PC-9 (cell line): ENCODE measurements around the gene CGB5.

ENCODE experiments used
- CTCF ChIP-seq: fragments of 200-600 bp; sonication (generic); conservative IDR thresholded peaks from 2 replicates; pipeline ENCODE4 v1.6.1; 2017; ENCODE audit warnings: mixed run types, antibody characterized with exemption, mild to moderate bottlenecking, moderate library complexity
- EZH2 ChIP-seq: fragments of 200-600 bp; sonication (generic); IDR thresholded peaks from 2 replicates; pipeline ENCODE4 v1.8.0; 2017; ENCODE audit warnings: antibody characterized with exemption, low read depth

GRCh38 chr19:48999481-49000325 is 43.9 kb upstream of the CGB5 start:
- TF ChIP-seq CTCF (peak; percentile 71), EZH2 (no peak)
